Measurements from ENCODE around the gene NEUROD2.

- TF ChIP-seq CTCF (IDR thresholded peaks at IDR 0.05; ENCODE audit: control extremely low read depth in 1 of 3, insufficient read depth in 1 of 3, low read depth in 1 of 3, low read length in 3 of 3) (no peak), SP1 (IDR thresholded peaks at IDR 0.05; ENCODE audit: low read depth, low read length) (no peak)
Observed at GRCh38 chr17:39629494-39629880, 21.8 kb upstream of the NEUROD2 start.
